Anterior cingulate cortex (tissue), 58 donors: ENCODE measurements around the gene P2RY10.
"Not testable (repeated sequence)": the region's sequence is repeated elsewhere in the genome, so short reads cannot be mapped to it uniquely, and the experiment has no call there.

ENCODE experiments used
- DNase-seq, 58 donors: peaks; one replicate each; lab custom pipeline; 2025; lab: John Stamatoyannopoulos, UW

The P2RY10 gene

DNA sequence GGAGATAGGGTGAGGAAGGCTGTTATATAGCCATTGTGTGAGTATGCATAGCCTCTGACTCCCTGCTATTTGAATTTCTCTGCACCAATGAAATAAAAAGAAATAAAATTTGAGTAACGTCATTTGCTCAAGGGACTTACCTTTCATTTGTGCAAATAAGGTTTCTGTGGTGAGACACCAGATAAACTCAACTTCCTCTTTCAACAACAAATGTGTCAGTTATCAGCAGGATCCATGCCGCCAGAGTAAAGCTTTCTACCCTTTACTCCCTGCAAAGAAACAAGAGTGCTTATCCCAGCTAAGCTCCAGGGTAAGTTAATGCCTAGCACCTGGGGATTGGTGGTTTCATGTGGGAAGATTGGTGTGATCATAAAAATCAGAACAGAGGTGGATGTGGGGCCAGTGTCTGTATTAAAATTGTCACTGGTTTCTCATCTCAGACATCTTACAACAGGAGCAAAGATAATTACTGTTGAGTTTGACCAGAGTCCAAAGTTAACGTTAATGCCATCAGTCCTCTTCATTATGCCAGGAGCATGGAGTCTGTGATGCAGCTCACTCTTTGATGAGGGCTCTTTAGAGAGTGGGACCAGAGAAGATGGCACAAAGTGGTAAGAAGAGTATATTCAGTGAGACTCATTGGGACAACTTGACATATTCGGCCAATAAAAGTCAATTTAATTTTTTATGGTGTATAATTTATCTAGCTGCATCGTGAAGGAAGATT lies at the start of gene P2RY10:
P2RY10 (plus strand) TSS at position 206 of the 727 bp plus-strand sequence. CDS start 15,130 bp downstream, outside the sequence.
- no peak for DNase-seq

DNA sequence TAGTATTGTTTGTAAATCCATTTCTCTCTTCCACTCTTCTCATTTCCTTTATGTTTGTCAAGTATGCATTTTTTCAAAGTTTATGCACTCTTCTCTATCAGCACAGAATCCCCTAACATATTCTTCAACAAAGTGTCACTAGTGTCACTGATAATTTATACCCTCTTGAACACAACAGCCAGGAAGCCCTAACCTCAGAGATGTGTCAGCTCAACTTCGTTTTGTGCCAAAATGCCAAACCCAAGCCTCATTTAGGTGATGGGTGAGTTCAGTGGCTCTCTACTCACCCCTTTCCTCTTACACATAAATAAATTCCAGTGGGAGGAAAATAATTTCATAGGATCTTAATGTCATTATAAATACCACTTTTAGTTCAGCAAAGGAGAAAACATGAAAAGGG lies 22.4 kb upstream of the P2RY10 start:
- DNase-seq = no peak

DNA sequence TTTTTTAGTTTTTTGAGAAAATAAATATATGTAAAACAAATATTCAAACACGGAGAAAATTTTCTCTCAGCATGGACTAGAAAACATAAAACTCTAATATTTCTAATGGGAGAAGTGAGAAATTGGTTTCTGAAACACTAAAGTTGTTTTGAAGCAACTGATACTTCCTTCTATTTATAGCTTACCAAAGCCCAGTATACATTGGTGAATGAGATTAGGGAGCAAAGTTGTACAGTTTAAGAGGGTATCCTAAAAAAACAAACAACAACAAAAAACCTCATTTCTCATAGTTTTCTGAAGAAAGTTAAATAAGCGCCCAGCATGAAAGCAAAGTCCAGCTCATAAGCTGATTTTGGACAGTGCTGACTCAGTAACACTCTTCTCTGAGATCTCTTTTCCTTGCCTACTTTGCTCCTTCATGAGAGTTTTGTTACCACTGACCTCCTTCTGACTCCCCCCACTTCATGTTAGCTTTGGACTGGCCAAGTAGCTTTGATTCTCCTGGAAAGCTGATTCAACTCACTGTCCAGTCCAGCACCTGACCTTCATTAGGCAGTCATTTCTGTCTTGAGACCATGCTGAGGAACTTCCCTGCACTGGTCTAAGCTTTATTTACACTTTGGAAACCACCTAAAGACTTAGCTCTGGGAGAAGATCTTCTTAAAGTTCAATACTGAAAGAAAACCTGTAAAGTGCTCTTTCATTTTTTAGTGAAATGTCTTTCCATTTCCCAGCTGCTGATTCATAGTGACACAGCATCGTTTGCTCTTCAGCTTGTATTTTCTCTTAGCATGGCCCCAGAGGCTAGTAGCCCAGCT lies 21.8 kb upstream of the P2RY10 start:
- no peak for DNase-seq

GRCh38 chrX:78931814-78932213 lies 13.4 kb upstream of the P2RY10 start:
- DNase-seq = no peak

DNA sequence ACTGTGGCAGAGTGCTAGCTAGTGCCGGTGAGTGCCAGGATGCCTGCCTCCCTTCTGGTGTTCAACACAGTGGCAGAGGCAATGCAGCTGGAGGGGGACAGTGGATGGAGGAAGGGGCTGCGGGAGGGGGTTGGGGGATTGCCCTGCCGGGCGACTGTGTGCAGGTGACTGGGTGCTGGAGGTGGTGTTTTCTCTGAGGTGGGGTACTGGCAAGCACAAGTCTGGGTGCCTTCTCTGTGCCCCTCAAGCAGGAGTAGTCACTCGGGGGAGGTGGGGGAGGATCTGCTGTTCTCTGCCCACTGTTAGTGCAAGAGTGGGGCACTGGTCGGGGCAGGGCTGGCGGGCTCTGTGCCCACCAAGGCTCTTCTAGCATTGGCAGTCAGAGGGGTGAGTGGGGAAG lies 10.3 kb upstream of the P2RY10 start:
- DNase-seq = no peak

- DNase-seq = no peak
These were observed 840 bp upstream of the P2RY10 start for GRCh38 chrX:78944351-78944750.

DNA sequence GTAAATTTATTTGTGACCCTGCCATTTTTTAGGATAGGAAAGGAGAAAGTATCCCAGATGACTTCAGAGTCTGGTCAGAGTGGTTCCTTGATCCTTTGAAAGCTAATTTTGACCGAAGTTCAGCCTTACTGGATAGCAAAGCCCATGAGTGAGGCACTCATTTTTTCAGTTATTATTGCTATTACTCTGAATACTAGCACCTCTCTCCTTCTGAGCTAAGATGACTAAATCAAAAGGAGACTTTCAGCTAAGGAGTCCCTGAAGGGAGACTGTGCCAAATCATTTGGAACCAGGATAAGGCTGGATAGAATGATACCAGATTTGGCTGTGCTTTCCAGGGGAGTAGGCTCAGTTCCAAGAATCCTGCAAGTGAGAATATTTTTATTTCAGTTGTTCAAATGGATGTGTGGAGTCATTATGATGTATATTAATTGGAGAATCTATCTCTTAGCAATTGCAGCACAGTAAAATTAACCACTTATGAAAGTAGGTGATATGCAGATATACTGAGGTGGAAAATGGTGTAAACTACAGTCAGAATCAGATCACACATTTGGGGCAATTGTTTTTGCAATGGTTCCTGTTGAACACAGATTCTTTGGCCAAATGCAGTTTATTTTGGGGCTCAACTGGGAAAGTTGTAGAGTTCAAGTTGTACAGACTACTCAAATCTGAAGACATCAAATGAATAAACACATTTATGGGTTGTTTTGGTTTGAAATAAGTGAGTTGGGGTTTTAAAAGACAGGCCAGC lies 1.2 kb downstream of the P2RY10 start:
- no peak for DNase-seq

GRCh38 chrX:78950009-78950835 lies 5.0 kb downstream of the P2RY10 start:
- no peak for DNase-seq

- no peak for DNase-seq
These were observed 12.0 kb downstream of the P2RY10 start for GRCh38 chrX:78957049-78957767.

- DNase-seq = no peak
These were observed 12.6 kb downstream of the P2RY10 start for GRCh38 chrX:78957768-78958130.

DNA sequence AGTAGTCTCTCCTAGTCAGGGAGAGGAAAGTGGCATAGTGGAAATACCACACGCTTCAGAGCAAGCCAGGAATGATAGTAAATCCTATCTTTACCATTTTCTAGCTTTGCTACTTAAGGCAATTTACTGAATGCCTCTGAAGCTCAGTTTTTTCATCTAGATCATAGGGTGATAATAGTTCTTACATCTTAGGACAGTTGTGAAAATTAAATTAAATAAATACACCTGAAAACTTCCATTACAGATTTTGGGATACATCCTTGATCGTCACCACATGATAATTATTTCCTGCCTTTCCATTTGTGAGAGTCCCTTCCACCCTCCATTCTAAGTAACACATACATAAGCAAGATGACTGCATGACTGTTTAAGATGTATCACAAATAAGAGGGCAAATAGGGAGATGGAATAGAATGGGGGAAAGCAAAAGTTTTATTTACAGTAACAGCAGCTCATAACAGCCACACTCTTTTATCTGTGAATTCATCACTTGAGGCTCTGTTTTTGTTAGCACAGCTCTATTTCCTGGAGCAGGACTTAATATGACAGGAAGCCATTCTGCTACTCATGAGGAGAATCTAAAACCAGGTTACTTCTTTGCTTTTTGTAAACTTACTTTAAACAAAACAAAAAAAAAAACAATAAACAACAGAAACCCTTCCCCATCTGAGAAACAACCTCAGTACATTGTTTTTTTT lies 13.4 kb downstream of the P2RY10 start:
- no peak for DNase-seq

DNA sequence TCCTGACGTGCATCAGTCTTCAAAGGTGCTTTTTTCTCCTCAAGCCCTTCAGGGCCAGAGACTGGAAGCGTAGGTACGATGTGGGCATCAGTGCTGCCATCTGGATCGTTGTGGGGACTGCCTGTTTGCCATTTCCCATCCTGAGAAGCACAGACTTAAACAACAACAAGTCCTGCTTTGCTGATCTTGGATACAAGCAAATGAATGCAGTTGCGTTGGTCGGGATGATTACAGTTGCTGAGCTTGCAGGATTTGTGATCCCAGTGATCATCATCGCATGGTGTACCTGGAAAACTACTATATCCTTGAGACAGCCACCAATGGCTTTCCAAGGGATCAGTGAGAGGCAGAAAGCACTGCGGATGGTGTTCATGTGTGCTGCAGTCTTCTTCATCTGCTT lies 15.7 kb downstream of the P2RY10 start:
- no peak for DNase-seq

- DNase-seq = no peak
These were observed 19.4 kb downstream of the P2RY10 start for GRCh38 chrX:78964598-78964997.

GRCh38 chrX:78979789-78980464 lies 34.7 kb downstream of the P2RY10 start:
- no peak for DNase-seq

DNA sequence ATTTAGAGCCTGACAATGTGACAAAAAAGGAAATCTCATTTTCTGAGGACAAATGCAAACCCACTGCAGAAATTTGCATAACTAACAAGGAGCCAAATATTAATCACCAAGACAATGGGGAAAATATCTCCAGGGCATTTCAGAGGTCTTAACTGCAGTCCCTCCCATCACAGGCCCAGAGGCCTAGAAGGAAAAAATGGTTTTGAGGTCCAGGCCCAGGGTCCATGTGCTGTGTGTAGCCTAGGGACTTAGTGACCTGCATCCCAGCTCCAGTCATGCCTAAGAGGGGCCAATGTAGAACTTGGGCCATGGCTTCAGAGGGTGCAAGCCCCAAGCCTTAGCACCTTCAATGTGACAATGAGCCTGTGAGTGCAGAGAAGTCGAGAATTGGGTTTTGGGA lies 44.2 kb downstream of the P2RY10 start:
- DNase-seq = no peak

- no peak for DNase-seq
These were observed 52.8 kb downstream of the P2RY10 start for GRCh38 chrX:78997870-78998558.

- not testable (repeated sequence) for DNase-seq
These were observed 62.3 kb downstream of the P2RY10 start for GRCh38 chrX:79007540-79007939.
